K562 (cell line): Measurements from ENCODE around the gene ZNF740. TPM values are rescaled to one million over a fixed set of nuclear protein-coding genes. Genes with fewer than 3 reads are reported as not detected.

Experiments used
- ATAC-seq: fragments of 200-7000 bp; cut with Tn5 transposase; 3 replicates; pipeline ENCODE4 v1.9.1; 2020; ENCODE audit warnings: moderate library complexity
- BruUV-seq: library from RNA; stranded (reverse); fragments of 400-500 nt; replicated peaks from 2 replicates; lab custom pipeline; 2021; lab: Mats Ljungman, UMichigan
- CTCF ChIA-PET: fragments of 300-600 bp; formaldehyde crosslinking; extraction: SDS; loops from one replicate; lab custom pipeline; 2021; ENCODE audit warnings: low intra/inter-chr PET ratio; lab: Yijun Ruan, JAX
- POLR2A ChIA-PET: fragments of 300-600, 350-650 bp; sonication (Branson Sonifier 250); formaldehyde crosslinking; extraction: SDS; loops from one replicate; lab custom pipeline; 2021; ENCODE audit warnings: antibody characterized with exemption, inconsistent platforms; lab: Yijun Ruan, JAX
- DNase-seq, 4 experiments: peaks; one replicate each; pipeline versions ENCODE4 v3.0.0 to v3.0.0-alpha.2; 2011 to 2018; ENCODE audit warnings: low spot score in 3 of 4, mixed read lengths in 3 of 4; ENCODE audit errors: extremely low read depth in 1 of 4
- FAIRE-seq: peaks from 2 replicates; lab custom pipeline; 2011; peaks lifted over from hg19 to GRCh38; lab: Jason Lieb, UNC
- H2AFZ ChIP-seq: 2 replicates; pipeline ENCODE4 v1.6.0; 2011; ENCODE audit warnings: low read depth, low read length, control low read depth, inconsistent platforms
- H3K27ac ChIP-seq: fragments of 200-600 bp; 3 replicates; pipeline ENCODE4 v1.8.0; 2011; ENCODE audit warnings: low read depth, mild to moderate bottlenecking, control low read depth, inconsistent platforms, low read length, moderate library complexity, mixed read lengths; ENCODE audit errors: extremely low read depth
- H3K27me3 ChIP-seq, 2 experiments: fragments of 300-600 bp in 1 of 2; 2 replicates in 1 of 2; 3 replicates in 1 of 2; pipeline versions ENCODE4 v1.6.0 to v1.8.0; 2011; ENCODE audit warnings: inconsistent platforms in 2 of 2, low read length in 2 of 2, mild to moderate bottlenecking in 1 of 2, mixed read lengths in 1 of 2, moderate library complexity in 1 of 2; ENCODE audit not compliant: control insufficient read depth in 2 of 2, insufficient read depth in 2 of 2
- H3K36me3 ChIP-seq: fragments of 300-600 bp; 3 replicates; pipeline ENCODE4 v1.8.0; 2011; ENCODE audit warnings: mild to moderate bottlenecking, low read length, inconsistent platforms; ENCODE audit not compliant: control insufficient read depth, insufficient read depth
- H3K4me1 ChIP-seq, 2 experiments: fragments of 200-600 bp in 1 of 2; replicated peaks in 1 of 2; 2 replicates in 1 of 2; 3 replicates in 1 of 2; pipeline versions ENCODE4 v1.5.1 to v1.8.0; 2011; ENCODE audit warnings: inconsistent platforms in 2 of 2, low read length in 2 of 2, mild to moderate bottlenecking in 1 of 2, mixed read lengths in 1 of 2, moderate library complexity in 1 of 2; ENCODE audit not compliant: control insufficient read depth in 2 of 2, insufficient read depth in 2 of 2
- H3K4me2 ChIP-seq: 2 replicates; pipeline ENCODE4 v1.6.1; 2011; ENCODE audit warnings: low read length, control low read depth, inconsistent platforms, mixed read lengths; ENCODE audit not compliant: insufficient read depth
- H3K4me3 ChIP-seq: fragments of 200-600 bp; sonication (generic), shearing (Covaris generic); 2 replicates; pipeline ENCODE4 v1.5.1; 2016; ENCODE audit warnings: control low read depth, inconsistent platforms
- H3K79me2 ChIP-seq: fragments of 200-600 bp; 3 replicates; pipeline ENCODE4 v1.8.0; 2011; ENCODE audit warnings: low read length, inconsistent platforms; ENCODE audit not compliant: control insufficient read depth, insufficient read depth
- H3K9ac ChIP-seq, 2 experiments: 2 replicates each; pipeline versions ENCODE4 v1.6.0 to v1.6.1; 2011; ENCODE audit warnings: low read depth in 2 of 2, low read length in 2 of 2, control low read depth in 1 of 2, inconsistent platforms in 1 of 2, mild to moderate bottlenecking in 1 of 2, mixed read lengths in 1 of 2; ENCODE audit not compliant: insufficient read depth in 1 of 2
- H3K9me1 ChIP-seq: one replicate; pipeline ENCODE4 v1.6.0; 2011; ENCODE audit warnings: inconsistent platforms, mild to moderate bottlenecking, low read length, moderate library complexity; ENCODE audit not compliant: control insufficient read depth, insufficient read depth
- H3K9me3 ChIP-seq: replicated peaks from 2 replicates; pipeline ENCODE4 v1.5.1; 2011; ENCODE audit warnings: low read depth, low read length, inconsistent platforms; ENCODE audit not compliant: control insufficient read depth, insufficient read depth
- H4K20me1 ChIP-seq: replicated peaks from 2 replicates; pipeline ENCODE4 v1.6.1; 2011; ENCODE audit warnings: low read length, inconsistent platforms, mixed read lengths; ENCODE audit not compliant: control insufficient read depth, insufficient read depth
- ARNT ChIP-seq, 2 experiments: fragments of 450-650 bp; IDR thresholded peaks; 2 replicates each; pipeline ENCODE4 v1.6.1; 2016; ENCODE audit warnings: mild to moderate bottlenecking in 1 of 2
- BRD9 ChIP-seq: fragments of 450-650 bp; IDR thresholded peaks from 2 replicates; pipeline ENCODE4 v1.6.1; 2018; ENCODE audit warnings: low read depth; ENCODE audit not compliant: partially characterized antibody
- CREBBP ChIP-seq: IDR thresholded peaks from one replicate; pipeline ENCODE4 v1.6.1; 2012; ENCODE audit warnings: low read depth, mild to moderate bottlenecking, control low read depth, inconsistent platforms, low read length
- ELF1 ChIP-seq: fragments of 200-800 bp; sonication (Bioruptor generic); IDR thresholded peaks from 2 replicates; pipeline ENCODE4 v1.6.1; 2016; ENCODE audit warnings: missing genetic modification characterization, missing compliant biosample characterization
- FOXK1 ChIP-seq: sonication (generic); formaldehyde crosslinking; IDR thresholded peaks from 2 replicates; pipeline ENCODE4 v1.8.0; 2022; ENCODE audit warnings: missing genetic modification reagents, mild to moderate bottlenecking, borderline replicate concordance
- GATAD2B ChIP-seq: fragments of 450-650 bp; IDR thresholded peaks from 2 replicates; pipeline ENCODE4 v1.6.1; 2017; ENCODE audit warnings: mild to moderate bottlenecking, borderline replicate concordance
- NBN ChIP-seq: fragments of 450-650 bp; IDR thresholded peaks from 2 replicates; pipeline ENCODE4 v1.6.1; 2016; ENCODE audit warnings: low read depth, mild to moderate bottlenecking
- POLR2A ChIP-seq: fragments of 450-650 bp; conservative IDR thresholded peaks from 2 replicates; pipeline ENCODE4 v1.6.1; 2016
- POLR2AphosphoS2 ChIP-seq: IDR thresholded peaks from 2 replicates; pipeline ENCODE4 v1.6.1; 2012; ENCODE audit warnings: low read length, improper control_type of control experiment
- POLR2G ChIP-seq: fragments of 200-400 bp; formaldehyde crosslinking; IDR thresholded peaks from 2 replicates; pipeline ENCODE4 v1.6.1; 2017; ENCODE audit warnings: low read depth, mild to moderate bottlenecking, antibody characterized with exemption, low read length, moderate library complexity
- POU5F1 ChIP-seq: fragments of 150-350 bp; IDR thresholded peaks from 2 replicates; pipeline ENCODE4 v1.6.1; 2014; ENCODE audit warnings: borderline replicate concordance, low read length, low read depth, mild to moderate bottlenecking; ENCODE audit not compliant: partially characterized antibody
- PTRF ChIP-seq: fragments of 450-650 bp; IDR thresholded peaks from 2 replicates; pipeline ENCODE4 v1.6.1; 2016; ENCODE audit warnings: mild to moderate bottlenecking, missing genetic modification characterization, missing compliant biosample characterization
- RHOXF2B ChIP-seq: fragments of 250-450 bp; sonication (Bioruptor Pico); conservative IDR thresholded peaks from 2 replicates; pipeline ENCODE4 v1.5.1; 2021
- SAP30 ChIP-seq: fragments of 200-600 bp; sonication (generic); IDR thresholded peaks from 2 replicates; pipeline ENCODE4 v1.6.1; 2012; ENCODE audit warnings: borderline replicate concordance, low read depth, mild to moderate bottlenecking, moderate library complexity, low read length, control low read depth, inconsistent platforms; ENCODE audit not compliant: insufficient read depth, poor library complexity, severe bottlenecking
- SMAD3 ChIP-seq: fragments of 450-650 bp; formaldehyde crosslinking; conservative IDR thresholded peaks from 2 replicates; pipeline ENCODE4 v1.4.0; 2020; ENCODE audit warnings: mild to moderate bottlenecking
- SMARCE1 ChIP-seq: fragments of 450-650 bp; IDR thresholded peaks from 2 replicates; pipeline ENCODE4 v1.7.1; 2016; ENCODE audit warnings: mild to moderate bottlenecking
- SUPT5H ChIP-seq: fragments of 450-650 bp; IDR thresholded peaks from 2 replicates; pipeline ENCODE4 v1.6.1; 2016
- TAF1 ChIP-seq: IDR thresholded peaks from 2 replicates; pipeline ENCODE4 v1.6.1; 2011; ENCODE audit warnings: mild to moderate bottlenecking, low read length, moderate library complexity; ENCODE audit not compliant: insufficient read depth, control insufficient read depth, severe bottlenecking; ENCODE audit errors: extremely low read depth
- ZKSCAN3 ChIP-seq: fragments of 250-450 bp; sonication (Bioruptor Pico); IDR thresholded peaks from 2 replicates; pipeline ENCODE4 v1.4.0; 2020
- WGBS: fragments of 100-300 bp; shearing (Covaris generic); methylation state at CpG from one replicate; pipeline ENCODE4 v1.1.6; 2016; ENCODE audit warnings: low coverage, mixed read lengths; ENCODE audit not compliant: insufficient coverage; ENCODE audit errors: missing lambda C conversion rate; 5-methylcytosine and 5-hydroxymethylcytosine counted together
- in situ Hi-C: fragments of 300-500 bp; cut with MboI; formaldehyde crosslinking; loops from 4 replicates; pipeline ENCODE4 v1.15.0; 2018; ENCODE audit warnings: inconsistent platforms, mixed read lengths
- intact Hi-C: fragments of 100-400 bp; cut with micrococcal nuclease; formaldehyde crosslinking; loops from 2 replicates; pipeline ENCODE4 v1.14.2; 2022
- polyA plus RNA-seq, 8 experiments: library from polyadenylated mRNA; depleted of rRNA in 4 of 8; stranded (reverse) in 5 of 8; unstranded in 3 of 8; fragments of >200 nt; fragmentation: Nextera tagmentation in 2 of 8; fragmentation: Illumina TruSeq in 1 of 8; extraction: Ambion mirVana in 2 of 8; extraction: Trizol in 1 of 8; gene quantifications; 2 replicates each; pipeline versions ENCODE4 v1.2.1 to v1.2.3, GENCODE V29; 2011 to 2014; ENCODE audit warnings: inconsistent platforms in 1 of 8, missing spikeins in 1 of 8
- total RNA-seq, 7 experiments: library from RNA; depleted of rRNA in 6 of 7; stranded (reverse); fragments of >200 nt in 6 of 7; fragmentation: Illumina TruSeq in 2 of 7; extraction: Trizol in 2 of 7; gene quantifications; 2 replicates each; pipeline versions ENCODE4 v1.2.1 to v1.2.3, GENCODE V29; 2011 to 2021; ENCODE audit warnings: low replicate concordance in 1 of 7
- TF ChIP-seq, protein P1 (sequence below): fragments of 450-650 bp; IDR thresholded peaks from 2 replicates; pipeline ENCODE4 v1.6.1; 2016; ENCODE audit warnings: low read depth, mild to moderate bottlenecking, moderate library complexity
- TF ChIP-seq, protein P2 (sequence below): sonication (generic); formaldehyde crosslinking; IDR thresholded peaks from 2 replicates; pipeline ENCODE4 v1.4.0; 2020; ENCODE audit warnings: mild to moderate bottlenecking, missing genetic modification reagents
- TF ChIP-seq, protein P3 (sequence below): fragments of 450-650 bp; IDR thresholded peaks from 2 replicates; pipeline ENCODE4 v1.6.1; 2016; ENCODE audit warnings: antibody characterized with exemption

The ZNF740 gene
- total and polyA plus RNA-seq, 9 of the 15 experiments (the other 6 are each of a cell fraction or from before 2014, with no cell fraction given): 0.57 to 46.4 (median 18.6) TPM

DNA sequence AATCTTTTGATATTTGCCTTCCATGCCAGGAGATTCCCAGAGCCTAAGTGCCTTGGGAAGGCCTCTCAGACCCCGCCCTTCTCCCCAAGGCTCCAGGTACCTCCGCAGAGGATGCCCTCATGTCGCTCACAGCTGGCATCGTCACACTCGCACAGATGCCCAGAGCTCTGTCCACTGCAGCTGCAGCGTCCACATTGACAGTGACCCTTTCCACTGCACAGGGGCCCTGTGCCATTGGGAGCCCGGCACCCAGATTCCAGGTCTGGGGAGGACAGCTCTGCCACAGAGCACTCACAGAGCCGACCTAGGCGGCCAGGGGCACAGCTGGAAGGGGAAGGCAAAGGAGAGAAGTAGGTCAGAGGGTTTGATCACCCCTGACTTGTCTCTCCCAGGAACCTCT lies 12.5 kb downstream of the ZNF740 start:
- no peak for DNase-seq
- Histone ChIP-seq H3K27me3 (no peaks in the 10 kb centered on the region), H3K9ac (0 out of 4 replicates have a peak overlapping the region, but pooled peaks of 1 of the 2 experiments have one; percentile 6), H3K9me1 (no peaks in the 10 kb centered on the region), H3K9me3 (no peaks in the 10 kb centered on the region), H2AFZ (no peak overlapping the region), H4K20me1 (peaks cover 4% of the 10 kb centered on the region; the same call in 1 of the 2 replicates), H3K4me1 (peaks cover 3 to 18% of the 10 kb centered on the region in 2 experiments; a peak in 3 of 5 replicates), H3K4me3 (no peak overlapping the region), H3K27ac (no peak overlapping the region), H3K4me2 (no peak overlapping the region), H3K36me3 (peaks cover 15% of the 10 kb centered on the region; the same call in 2 of the 3 replicates), H3K79me2 (no peaks in the 10 kb centered on the region)
- intact Hi-C loops (no loop called here), in situ Hi-C loops (no loop called here)
- FAIRE-seq: no peak
- POLR2A ChIA-PET: interaction anchor here (0.6 to 1.2 kb wide), 4 partner anchors 8 to 55 kb away, joined by 3 to 4 read pairs (median 4); partner anchors contain the start of genes CSAD and ZNF740
- BruUV-seq: no TSS peak
- CTCF ChIA-PET: no interaction called here
- TF ChIP-seq ARNT (IDR thresholded peaks at IDR 0.05) (no peak), ZKSCAN3 (CRISPR knock-in tag) (no peak), SAP30 (no peak), POLR2AphosphoS2 (0 out of 2 replicates have a peak, but pooled peaks have one; percentile 7), POU5F1 (no peak), BRD9 (no peak), POLR2A (0 out of 2 replicates have a peak, but pooled peaks have one; percentile 3), ELF1 (tag) (no peak), RHOXF2B (CRISPR knock-in tag) (no peak), SMAD3 (CRISPR knock-in tag) (no peak), CREBBP (no peak), FOXK1 (no peak), TAF1 (no peak), SUPT5H (no peak), GATAD2B (no peak), POLR2G (peak; percentile 59; the same call in 1 of the 2 replicates), SMARCE1 (no peak), NBN (no peak), PTRF (tag) (no peak)
- TF ChIP-seq, protein P1, sequence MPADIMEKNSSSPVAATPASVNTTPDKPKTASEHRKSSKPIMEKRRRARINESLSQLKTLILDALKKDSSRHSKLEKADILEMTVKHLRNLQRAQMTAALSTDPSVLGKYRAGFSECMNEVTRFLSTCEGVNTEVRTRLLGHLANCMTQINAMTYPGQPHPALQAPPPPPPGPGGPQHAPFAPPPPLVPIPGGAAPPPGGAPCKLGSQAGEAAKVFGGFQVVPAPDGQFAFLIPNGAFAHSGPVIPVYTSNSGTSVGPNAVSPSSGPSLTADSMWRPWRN: no peak
- TF ChIP-seq, protein P2, sequence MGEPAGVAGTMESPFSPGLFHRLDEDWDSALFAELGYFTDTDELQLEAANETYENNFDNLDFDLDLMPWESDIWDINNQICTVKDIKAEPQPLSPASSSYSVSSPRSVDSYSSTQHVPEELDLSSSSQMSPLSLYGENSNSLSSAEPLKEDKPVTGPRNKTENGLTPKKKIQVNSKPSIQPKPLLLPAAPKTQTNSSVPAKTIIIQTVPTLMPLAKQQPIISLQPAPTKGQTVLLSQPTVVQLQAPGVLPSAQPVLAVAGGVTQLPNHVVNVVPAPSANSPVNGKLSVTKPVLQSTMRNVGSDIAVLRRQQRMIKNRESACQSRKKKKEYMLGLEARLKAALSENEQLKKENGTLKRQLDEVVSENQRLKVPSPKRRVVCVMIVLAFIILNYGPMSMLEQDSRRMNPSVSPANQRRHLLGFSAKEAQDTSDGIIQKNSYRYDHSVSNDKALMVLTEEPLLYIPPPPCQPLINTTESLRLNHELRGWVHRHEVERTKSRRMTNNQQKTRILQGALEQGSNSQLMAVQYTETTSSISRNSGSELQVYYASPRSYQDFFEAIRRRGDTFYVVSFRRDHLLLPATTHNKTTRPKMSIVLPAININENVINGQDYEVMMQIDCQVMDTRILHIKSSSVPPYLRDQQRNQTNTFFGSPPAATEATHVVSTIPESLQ (CRISPR knock-in tag): no peak
- TF ChIP-seq, protein P3, sequence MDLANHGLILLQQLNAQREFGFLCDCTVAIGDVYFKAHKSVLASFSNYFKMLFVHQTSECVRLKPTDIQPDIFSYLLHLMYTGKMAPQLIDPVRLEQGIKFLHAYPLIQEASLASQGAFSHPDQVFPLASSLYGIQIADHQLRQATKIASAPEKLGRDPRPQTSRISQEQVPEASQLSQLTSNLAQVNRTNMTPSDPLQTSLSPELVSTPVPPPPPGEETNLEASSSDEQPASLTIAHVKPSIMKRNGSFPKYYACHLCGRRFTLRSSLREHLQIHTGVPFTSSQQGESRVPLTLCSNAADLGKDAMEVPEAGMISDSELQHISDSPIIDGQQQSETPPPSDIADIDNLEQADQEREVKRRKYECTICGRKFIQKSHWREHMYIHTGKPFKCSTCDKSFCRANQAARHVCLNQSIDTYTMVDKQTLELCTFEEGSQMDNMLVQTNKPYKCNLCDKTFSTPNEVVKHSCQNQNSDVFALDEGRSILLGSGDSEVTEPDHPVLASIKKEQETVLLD: no peak
- WGBS: 80% methylated on average over 9 of the region's 9 CpGs
- ATAC-seq: no peak
